IMR-90 (cell line): ENCODE results near the gene PSMD6. TPM values are rescaled to one million over a fixed set of nuclear protein-coding genes. Genes with fewer than 3 reads are reported as not detected.

Experiments
- ATAC-seq: fragments of 200-7000 bp; cut with Tn5 transposase; 2 replicates; pipeline ENCODE4 v1.9.1; 2020; ENCODE audit warnings: low read depth, mild to moderate bottlenecking, moderate library complexity
- BruUV-seq: library from RNA; stranded (reverse); fragments of 400-500 nt; replicated peaks from 2 replicates; lab custom pipeline; 2021; lab: Mats Ljungman, UMichigan
- CTCF ChIA-PET: fragments of 300-600 bp; formaldehyde crosslinking; extraction: SDS; loops from one replicate; lab custom pipeline; 2021; ENCODE audit warnings: antibody characterized with exemption; lab: Yijun Ruan, JAX
- POLR2A ChIA-PET: fragments of 300-600 bp; sonication (Branson Sonifier 250); formaldehyde crosslinking; loops from one replicate; lab custom pipeline; 2022; ENCODE audit warnings: antibody characterized with exemption; ENCODE audit not compliant: unreplicated experiment; lab: Charles Lee
- DNase-seq: peaks from one replicate; pipeline ENCODE4 v3.0.0; 2013
- H2AFZ ChIP-seq: replicated peaks from 2 replicates; pipeline ENCODE3; 2013; ENCODE audit warnings: low read length, mild to moderate bottlenecking; ENCODE audit not compliant: poor library complexity
- H2AK5ac ChIP-seq: 2 replicates; pipeline ENCODE4 v1.6.1; 2013; ENCODE audit warnings: low read depth, low read length, inconsistent platforms
- H2AK9ac ChIP-seq: replicated peaks from 2 replicates; pipeline ENCODE3; 2013; ENCODE audit warnings: mild to moderate bottlenecking, low read depth, low read length, moderate library complexity; ENCODE audit not compliant: poor library complexity
- H2BK120ac ChIP-seq: 2 replicates; pipeline ENCODE4 v1.6.1; 2013; ENCODE audit warnings: low read depth, low read length, inconsistent platforms
- H2BK15ac ChIP-seq: 3 replicates; pipeline ENCODE4 v1.6.1; 2013; ENCODE audit warnings: low read depth, low read length, inconsistent platforms
- H2BK20ac ChIP-seq: 2 replicates; pipeline ENCODE4 v1.6.1; 2013; ENCODE audit warnings: low read depth, mild to moderate bottlenecking, inconsistent platforms, low read length, moderate library complexity
- H2BK5ac ChIP-seq: 2 replicates; pipeline ENCODE4 v1.6.1; 2013; ENCODE audit warnings: mild to moderate bottlenecking, low read depth, low read length, inconsistent platforms; ENCODE audit not compliant: poor library complexity, severe bottlenecking
- H3K14ac ChIP-seq: replicated peaks from 2 replicates; pipeline ENCODE4 v1.6.1; 2013; ENCODE audit warnings: low read depth, low read length, inconsistent platforms
- H3K18ac ChIP-seq: 2 replicates; pipeline ENCODE4 v1.6.1; 2013; ENCODE audit warnings: low read depth, low read length, control low read depth
- H3K23ac ChIP-seq: 2 replicates; pipeline ENCODE4 v1.6.1; 2013; ENCODE audit warnings: low read depth, low read length, inconsistent platforms
- H3K27ac ChIP-seq: 2 replicates; pipeline ENCODE4 v1.5.1; 2013; ENCODE audit warnings: mild to moderate bottlenecking, control low read depth, low read length; ENCODE audit not compliant: insufficient read depth
- H3K27me3 ChIP-seq: 2 replicates; pipeline ENCODE4 v1.6.1; 2013; ENCODE audit warnings: low read length; ENCODE audit not compliant: control insufficient read depth, insufficient read depth
- H3K36me3 ChIP-seq: 2 replicates; pipeline ENCODE4 v1.6.1; 2013; ENCODE audit warnings: low read length, mixed read lengths; ENCODE audit not compliant: control insufficient read depth, insufficient read depth
- H3K4ac ChIP-seq: 2 replicates; pipeline ENCODE4 v1.6.1; 2013; ENCODE audit warnings: low read depth, low read length, inconsistent platforms
- H3K4me1 ChIP-seq: 2 replicates; pipeline ENCODE4 v1.6.1; 2013; ENCODE audit warnings: low read length, mixed read lengths; ENCODE audit not compliant: control insufficient read depth, insufficient read depth
- H3K4me2 ChIP-seq: 2 replicates; pipeline ENCODE4 v1.6.1; 2013; ENCODE audit warnings: low read depth, mild to moderate bottlenecking, control low read depth, low read length, moderate library complexity
- H3K4me3 ChIP-seq: 2 replicates; pipeline ENCODE4 v1.5.1; 2013; ENCODE audit warnings: low read depth, mild to moderate bottlenecking, control low read depth, low read length, moderate library complexity; ENCODE audit not compliant: insufficient read depth
- H3K56ac ChIP-seq: 2 replicates; pipeline ENCODE4 v1.6.1; 2013; ENCODE audit warnings: low read length, inconsistent platforms; ENCODE audit not compliant: insufficient read depth; ENCODE audit errors: extremely low read depth
- H3K79me1 ChIP-seq, 2 experiments: 2 replicates each; pipeline ENCODE4 v1.6.1; 2013; ENCODE audit warnings: low read length in 2 of 2, inconsistent platforms in 1 of 2, low read depth in 1 of 2
- H3K9ac ChIP-seq: 2 replicates; pipeline ENCODE4 v1.6.1; 2013; ENCODE audit warnings: low read depth, low read length, control low read depth
- H3K9me1 ChIP-seq: 2 replicates; pipeline ENCODE4 v1.6.1; 2013; ENCODE audit warnings: low read length, inconsistent platforms; ENCODE audit not compliant: insufficient read depth
- H3K9me3 ChIP-seq: 2 replicates; pipeline ENCODE4 v1.6.1; 2013; ENCODE audit warnings: low read length; ENCODE audit not compliant: control insufficient read depth, insufficient read depth
- H4K20me1 ChIP-seq: 2 replicates; pipeline ENCODE4 v1.6.1; 2013; ENCODE audit warnings: low read length, inconsistent platforms; ENCODE audit not compliant: insufficient read depth
- H4K5ac ChIP-seq: 2 replicates; pipeline ENCODE4 v1.6.1; 2013; ENCODE audit warnings: mild to moderate bottlenecking, low read depth, low read length, control low read depth
- H4K8ac ChIP-seq, 2 experiments: 2 replicates each; pipeline ENCODE4 v1.6.1; 2013; ENCODE audit warnings: low read depth in 2 of 2, low read length in 2 of 2, control low read depth in 1 of 2, inconsistent platforms in 1 of 2
- H4K91ac ChIP-seq: 2 replicates; pipeline ENCODE4 v1.6.1; 2013; ENCODE audit warnings: low read depth, low read length, inconsistent platforms; ENCODE audit not compliant: insufficient read depth
- BHLHE40 ChIP-seq: fragments of 150-350 bp; IDR thresholded peaks from 2 replicates; pipeline ENCODE4 v1.6.1; 2016; ENCODE audit warnings: mild to moderate bottlenecking, low read depth, low read length
- CEBPB ChIP-seq: IDR thresholded peaks from 2 replicates; pipeline ENCODE4 v1.6.1; 2012; ENCODE audit warnings: low read depth, low read length, improper control_type of control experiment
- CHD1 ChIP-seq: IDR thresholded peaks from 2 replicates; pipeline ENCODE4 v1.6.1; 2012; ENCODE audit warnings: low read depth, low read length, improper control_type of control experiment
- FOS ChIP-seq: fragments of 150-350 bp; IDR thresholded peaks from 2 replicates; pipeline ENCODE4 v1.6.1; 2016; ENCODE audit warnings: low read depth, low read length
- MAFK ChIP-seq: IDR thresholded peaks from 2 replicates; pipeline ENCODE4 v1.6.1; 2012; ENCODE audit warnings: low read depth, low read length, improper control_type of control experiment
- MAZ ChIP-seq: IDR thresholded peaks from 2 replicates; pipeline ENCODE4 v1.6.1; 2012; ENCODE audit warnings: low read depth, mild to moderate bottlenecking, low read length, improper control_type of control experiment, moderate library complexity, borderline replicate concordance
- NFE2L2 ChIP-seq: fragments of 150-350 bp; IDR thresholded peaks from 2 replicates; pipeline ENCODE4 v1.6.1; 2016; ENCODE audit warnings: low read depth, mild to moderate bottlenecking, low read length
- POLR2A ChIP-seq: IDR thresholded peaks from 2 replicates; pipeline ENCODE4 v1.6.1; 2012; ENCODE audit warnings: mild to moderate bottlenecking, low read depth, low read length
- RCOR1 ChIP-seq: IDR thresholded peaks from 2 replicates; pipeline ENCODE4 v1.6.1; 2012; ENCODE audit warnings: mild to moderate bottlenecking, low read length, improper control_type of control experiment; ENCODE audit not compliant: insufficient replicate concordance
- RFX5 ChIP-seq: IDR thresholded peaks from 2 replicates; pipeline ENCODE4 v1.8.0; 2012; ENCODE audit warnings: low read depth, mild to moderate bottlenecking, low read length, moderate library complexity
- SMC3 ChIP-seq: fragments of 150-350 bp; IDR thresholded peaks from 2 replicates; pipeline ENCODE4 v1.6.1; 2016; ENCODE audit warnings: low read depth, mild to moderate bottlenecking, antibody characterized with exemption, low read length, moderate library complexity
- WGBS, 2 experiments: methylation state at CpG; one replicate each; pipeline versions ENCODE4 v1.1.5 to v1.1.7; 2013; ENCODE audit warnings: missing lambda C conversion rate in 2 of 2; ENCODE audit not compliant: insufficient read length in 1 of 2; ENCODE audit errors: extremely low coverage in 2 of 2; 5-methylcytosine and 5-hydroxymethylcytosine counted together
- dilution Hi-C: fragments of 300-500 bp; cut with HindIII; formaldehyde crosslinking; loops from one replicate; pipeline ENCODE4 v1.14.3; 2018; ENCODE audit warnings: low sequenced_read_pairs; ENCODE audit not compliant: unreplicated experiment
- in situ Hi-C: fragments of 300-500 bp; cut with MboI; formaldehyde crosslinking; loops from 3 replicates; pipeline ENCODE4 v1.14.3; 2019; ENCODE audit warnings: low sequenced_read_pairs, inconsistent platforms, mixed read lengths
- intact Hi-C: fragments of 100-400 bp; cut with micrococcal nuclease; formaldehyde crosslinking; loops from 2 replicates; pipeline ENCODE4 v1.10.0; 2022
- polyA plus RNA-seq, 3 experiments: library from polyadenylated mRNA; depleted of rRNA; stranded (reverse); fragments of >200 nt; gene quantifications; 2 replicates each; pipeline ENCODE4 v1.2.3, GENCODE V29; 2012; ENCODE audit warnings: low replicate concordance in 1 of 3
- total RNA-seq: library from RNA; depleted of rRNA; stranded (reverse); fragments of >200 nt; gene quantifications from 2 replicates; pipeline ENCODE4 v1.2.3, GENCODE V29; 2012
- TF ChIP-seq, protein P1 (sequence below): conservative IDR thresholded peaks from 2 replicates; pipeline ENCODE4 v1.5.1; 2012; ENCODE audit warnings: mild to moderate bottlenecking, low read depth, low read length, improper control_type of control experiment
- TF ChIP-seq, protein P2 (sequence below): fragments of 150-350 bp; IDR thresholded peaks from 2 replicates; pipeline ENCODE4 v1.6.1; 2017; ENCODE audit warnings: mild to moderate bottlenecking, antibody characterized with exemption, low read length, low read depth
- TF ChIP-seq, protein P3 (sequence below): fragments of 150-350 bp; IDR thresholded peaks from 2 replicates; pipeline ENCODE4 v1.6.1; 2016; ENCODE audit warnings: low read depth, mild to moderate bottlenecking, low read length, moderate library complexity, borderline replicate concordance

Gene PSMD6
- total and polyA plus RNA-seq, 2 of the 4 experiments (the other 2 are of a cell fraction) = 86.6 to 91.8 TPM

DNA sequence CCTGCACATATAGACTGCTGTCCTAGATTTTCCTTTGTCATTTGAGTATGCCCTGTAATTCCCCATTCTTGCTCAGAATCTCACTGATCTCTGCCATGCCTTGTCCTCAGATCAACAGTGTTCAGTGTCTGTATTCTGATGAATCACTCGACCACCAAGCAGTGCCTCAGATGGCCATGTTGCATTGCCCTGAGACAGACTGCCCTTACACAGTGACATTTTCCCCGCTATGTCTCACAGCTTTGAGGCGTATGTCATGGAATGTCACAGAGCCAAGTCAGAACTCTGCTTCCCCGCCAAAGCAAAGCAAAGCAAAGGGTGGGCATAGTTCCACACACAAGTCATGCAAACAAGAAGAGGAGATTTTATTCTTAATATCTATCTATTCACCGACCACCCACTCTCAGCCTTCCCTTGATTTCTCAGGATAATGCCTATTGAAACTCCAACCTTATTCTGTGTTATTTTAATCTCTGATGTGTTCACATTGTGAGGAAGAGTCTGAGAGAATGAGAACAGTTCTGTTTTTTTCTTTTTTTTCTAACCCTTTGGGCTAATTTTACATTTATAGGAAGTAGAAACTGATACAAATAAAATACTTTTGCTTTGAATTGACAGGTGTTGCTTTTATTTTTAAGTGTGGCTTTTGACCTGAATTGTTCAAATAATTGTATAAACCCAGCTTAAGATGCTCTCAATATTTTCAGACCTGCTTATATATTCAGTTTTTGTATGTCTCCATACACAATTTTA lies 16.9 kb upstream of the PSMD6 start:
- no TSS peak for BruUV-seq
- ChIA-PET POLR2A (interaction anchor here (0.6 kb wide), 1 partner anchor 87 kb away, joined by 3 read pairs; no protein-coding TSS in a partner anchor), CTCF (no interaction called here)
- Histone ChIP-seq H4K91ac (no peak overlapping the region), H3K36me3 (no peaks in the 10 kb centered on the region), H2AFZ (peak overlapping the region; percentile 35), H3K4ac (0 out of 2 replicates have a peak overlapping the region, but pooled peaks have one; percentile 29), H3K9me1 (peaks cover 3% of the 10 kb centered on the region; the same call in 1 of the 2 replicates), H3K23ac (peak overlapping the region; percentile 29; the same call in 1 of the 2 replicates), H2BK5ac (no peak overlapping the region), H3K18ac (no peak overlapping the region), H3K4me2 (no peak overlapping the region), H3K27ac (no peak overlapping the region), H3K79me1 (no peaks in the 10 kb centered on the region), H3K9me3 (no peaks in the 10 kb centered on the region), H3K27me3 (no peaks in the 10 kb centered on the region), H3K4me3 (no peak overlapping the region), H2BK20ac (no peak overlapping the region; the same call in 1 of the 2 replicates), H4K20me1 (no peaks in the 10 kb centered on the region), H3K9ac (no peak overlapping the region), H3K56ac (no peak overlapping the region), H2AK5ac (peak overlapping the region; percentile 62; the same call in 1 of the 2 replicates), H4K8ac (no peak overlapping the region), H3K14ac (peak overlapping the region; percentile 93), H2AK9ac (no peak overlapping the region), H2BK15ac (0 out of 3 replicates have a peak overlapping the region, but pooled peaks have one; percentile 18), H4K5ac (no peak overlapping the region), H2BK120ac (no peak overlapping the region), H3K4me1 (no peaks in the 10 kb centered on the region; the same call in 1 of the 2 replicates)
- no peak; the same call in 1 of the 2 replicates for ATAC-seq
- in situ Hi-C loops (loop anchor here (25.0 kb wide), 1 partner anchor 172 kb away; no protein-coding TSS in a partner anchor), dilution Hi-C loops (loop anchor here (25.0 kb wide), 1 partner anchor 422 kb away; no protein-coding TSS in a partner anchor), intact Hi-C loops (no loop called here)
- DNase-seq = peak; percentile 15
- TF ChIP-seq MAFK (no peak), SMC3 (no peak), BHLHE40 (no peak), CEBPB (no peak), RCOR1 (no peak), MAZ (no peak), POLR2A (no peak), RFX5 (no peak), NFE2L2 (no peak), CHD1 (no peak), FOS (no peak)
- TF ChIP-seq, protein P1, sequence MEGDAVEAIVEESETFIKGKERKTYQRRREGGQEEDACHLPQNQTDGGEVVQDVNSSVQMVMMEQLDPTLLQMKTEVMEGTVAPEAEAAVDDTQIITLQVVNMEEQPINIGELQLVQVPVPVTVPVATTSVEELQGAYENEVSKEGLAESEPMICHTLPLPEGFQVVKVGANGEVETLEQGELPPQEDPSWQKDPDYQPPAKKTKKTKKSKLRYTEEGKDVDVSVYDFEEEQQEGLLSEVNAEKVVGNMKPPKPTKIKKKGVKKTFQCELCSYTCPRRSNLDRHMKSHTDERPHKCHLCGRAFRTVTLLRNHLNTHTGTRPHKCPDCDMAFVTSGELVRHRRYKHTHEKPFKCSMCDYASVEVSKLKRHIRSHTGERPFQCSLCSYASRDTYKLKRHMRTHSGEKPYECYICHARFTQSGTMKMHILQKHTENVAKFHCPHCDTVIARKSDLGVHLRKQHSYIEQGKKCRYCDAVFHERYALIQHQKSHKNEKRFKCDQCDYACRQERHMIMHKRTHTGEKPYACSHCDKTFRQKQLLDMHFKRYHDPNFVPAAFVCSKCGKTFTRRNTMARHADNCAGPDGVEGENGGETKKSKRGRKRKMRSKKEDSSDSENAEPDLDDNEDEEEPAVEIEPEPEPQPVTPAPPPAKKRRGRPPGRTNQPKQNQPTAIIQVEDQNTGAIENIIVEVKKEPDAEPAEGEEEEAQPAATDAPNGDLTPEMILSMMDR = no peak
- TF ChIP-seq, protein P2, sequence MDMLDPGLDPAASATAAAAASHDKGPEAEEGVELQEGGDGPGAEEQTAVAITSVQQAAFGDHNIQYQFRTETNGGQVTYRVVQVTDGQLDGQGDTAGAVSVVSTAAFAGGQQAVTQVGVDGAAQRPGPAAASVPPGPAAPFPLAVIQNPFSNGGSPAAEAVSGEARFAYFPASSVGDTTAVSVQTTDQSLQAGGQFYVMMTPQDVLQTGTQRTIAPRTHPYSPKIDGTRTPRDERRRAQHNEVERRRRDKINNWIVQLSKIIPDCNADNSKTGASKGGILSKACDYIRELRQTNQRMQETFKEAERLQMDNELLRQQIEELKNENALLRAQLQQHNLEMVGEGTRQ = no peak
- TF ChIP-seq, protein P3, sequence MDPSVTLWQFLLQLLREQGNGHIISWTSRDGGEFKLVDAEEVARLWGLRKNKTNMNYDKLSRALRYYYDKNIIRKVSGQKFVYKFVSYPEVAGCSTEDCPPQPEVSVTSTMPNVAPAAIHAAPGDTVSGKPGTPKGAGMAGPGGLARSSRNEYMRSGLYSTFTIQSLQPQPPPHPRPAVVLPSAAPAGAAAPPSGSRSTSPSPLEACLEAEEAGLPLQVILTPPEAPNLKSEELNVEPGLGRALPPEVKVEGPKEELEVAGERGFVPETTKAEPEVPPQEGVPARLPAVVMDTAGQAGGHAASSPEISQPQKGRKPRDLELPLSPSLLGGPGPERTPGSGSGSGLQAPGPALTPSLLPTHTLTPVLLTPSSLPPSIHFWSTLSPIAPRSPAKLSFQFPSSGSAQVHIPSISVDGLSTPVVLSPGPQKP = no peak
- 17% methylated on average over 1 of the region's 5 CpGs; no CpG with 5 or more reads in 1 of the 2 experiments for WGBS, 2 experiments
